SK-N-MC (cell line): ENCODE data around the gene HOXA9.

Experiments
- EZH2 ChIP-seq: fragments of 200-600 bp; sonication (generic); IDR thresholded peaks from one replicate; pipeline ENCODE4 v1.6.1; 2017; ENCODE audit warnings: antibody characterized with exemption
- FOXP2 ChIP-seq: optimal IDR thresholded peaks from 2 replicates; pipeline ENCODE3; 2011; ENCODE audit warnings: mild to moderate bottlenecking, moderate library complexity; ENCODE audit not compliant: insufficient read depth; ENCODE audit errors: extremely low read length, control extremely low read depth
- POLR2AphosphoS5 ChIP-seq: IDR thresholded peaks from 2 replicates; pipeline ENCODE4 v1.6.1; 2012; ENCODE audit warnings: mild to moderate bottlenecking, low read depth, low read length, borderline replicate concordance

GRCh38 chr7:27173956-27174873 is 8.9 kb upstream of the HOXA9 start, which contains the start of gene HOXA10:
- TF ChIP-seq POLR2AphosphoS5 (no peak), FOXP2 (no peak), EZH2 (no peak)
